Measurements from ENCODE around the gene NFATC2.

Gene NFATC2

DNA sequence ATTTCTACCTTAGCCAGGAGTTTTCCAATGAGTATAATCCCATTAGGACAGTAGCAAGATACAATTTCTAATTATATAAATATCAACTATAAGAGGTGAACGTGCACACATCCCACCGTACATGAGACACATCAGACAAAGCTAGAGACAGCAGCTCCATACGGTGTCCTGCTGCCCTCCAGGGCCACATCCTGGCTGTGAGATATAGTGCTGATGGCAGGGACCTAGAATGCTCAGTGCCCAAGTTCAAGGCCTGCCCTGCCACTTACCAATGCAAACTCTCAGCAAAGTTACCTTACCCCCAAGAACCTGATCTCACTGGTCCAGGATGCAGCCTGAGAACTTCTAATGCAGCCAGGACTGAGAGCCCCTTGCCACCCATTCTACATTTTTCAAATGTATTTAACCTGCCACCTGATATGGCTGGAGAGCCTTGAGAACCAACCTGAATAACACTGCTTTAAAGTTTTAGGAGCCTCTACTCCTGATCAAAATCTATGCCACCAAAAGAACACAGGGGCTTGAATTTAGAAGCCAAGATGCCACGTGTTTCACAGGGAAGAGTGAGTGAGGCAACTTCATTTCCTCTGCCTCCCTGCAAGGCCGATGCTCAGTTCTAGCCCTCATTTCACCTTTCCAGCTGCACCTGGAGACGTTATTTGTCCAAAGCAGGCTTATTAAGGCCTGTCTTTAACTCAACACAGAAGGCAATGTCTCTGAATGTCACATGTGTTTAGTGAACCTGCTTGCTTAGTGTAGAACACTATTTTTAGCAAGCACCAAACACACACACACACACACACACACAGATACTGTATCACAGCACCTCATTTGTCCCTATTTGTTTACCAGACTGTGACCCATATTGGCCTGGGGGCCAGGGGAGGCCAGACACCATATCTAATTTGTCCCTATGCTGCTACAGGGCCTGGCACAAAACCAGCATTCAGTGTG, 6.1 kb downstream of the NFATC2 start:
- no peak for DNase-seq

- no peak for DNase-seq
These were observed 6.8 kb downstream of the NFATC2 start for GRCh38 chr20:51535674-51536073.

DNA sequence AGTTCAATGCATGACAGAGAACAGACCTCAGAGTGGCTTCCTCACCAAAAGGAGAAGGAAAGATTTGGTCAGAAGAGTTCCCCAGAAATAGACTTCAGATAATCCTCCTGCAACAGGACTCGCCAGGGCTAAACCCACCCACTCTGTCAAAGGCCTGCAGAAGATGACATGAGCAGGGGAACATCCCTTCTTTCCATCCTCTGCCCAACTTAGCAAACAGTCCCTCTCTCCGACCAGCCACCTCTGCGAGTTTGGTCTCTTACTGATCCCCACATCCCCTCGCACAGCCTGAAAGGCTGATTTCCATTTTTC, 7.5 kb downstream of the NFATC2 start:
- no peak for DNase-seq

GRCh38 chr20:51533291-51534172, 9.0 kb downstream of the NFATC2 start:
- DNase-seq = no peak

- DNase-seq = no peak
These were observed 9.8 kb downstream of the NFATC2 start for GRCh38 chr20:51532577-51533191.

DNA sequence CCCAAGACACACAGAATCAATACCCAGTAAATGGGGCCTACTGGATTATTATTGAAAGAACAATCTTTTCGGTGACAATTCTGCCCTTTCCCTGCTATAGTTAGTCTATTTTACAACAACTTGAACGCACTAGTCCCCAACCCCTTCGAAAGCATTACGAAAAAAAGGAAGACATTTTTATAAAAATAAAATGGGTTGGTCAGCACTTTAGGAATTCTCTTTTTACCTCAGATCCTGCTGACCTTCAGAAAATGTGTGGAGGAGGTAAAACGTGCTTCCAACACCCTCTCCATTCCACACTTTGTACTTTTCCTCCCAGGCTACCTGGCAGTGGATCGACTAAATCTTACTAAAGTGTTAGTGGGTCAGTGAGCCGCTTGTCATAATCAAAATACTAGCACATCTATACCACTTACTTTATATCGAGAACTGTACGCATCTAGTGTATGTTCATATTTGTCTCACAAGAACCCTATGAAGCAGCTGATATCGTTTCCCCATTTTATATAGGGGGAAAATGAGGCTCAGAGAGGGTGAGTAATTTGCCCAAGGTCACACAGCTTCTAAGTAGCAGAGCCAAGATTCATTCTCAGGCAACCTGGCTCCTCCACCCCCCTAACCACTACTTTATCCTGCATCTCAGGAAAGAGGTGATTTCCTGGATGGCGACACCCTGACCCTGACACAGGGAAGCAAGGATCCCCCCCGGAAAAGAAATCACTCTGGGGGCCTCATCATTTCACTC, 10.6 kb downstream of the NFATC2 start:
- no peak for DNase-seq

- peak; percentile 43 for DNase-seq
These were observed 11.3 kb downstream of the NFATC2 start for GRCh38 chr20:51531141-51531710.

DNA sequence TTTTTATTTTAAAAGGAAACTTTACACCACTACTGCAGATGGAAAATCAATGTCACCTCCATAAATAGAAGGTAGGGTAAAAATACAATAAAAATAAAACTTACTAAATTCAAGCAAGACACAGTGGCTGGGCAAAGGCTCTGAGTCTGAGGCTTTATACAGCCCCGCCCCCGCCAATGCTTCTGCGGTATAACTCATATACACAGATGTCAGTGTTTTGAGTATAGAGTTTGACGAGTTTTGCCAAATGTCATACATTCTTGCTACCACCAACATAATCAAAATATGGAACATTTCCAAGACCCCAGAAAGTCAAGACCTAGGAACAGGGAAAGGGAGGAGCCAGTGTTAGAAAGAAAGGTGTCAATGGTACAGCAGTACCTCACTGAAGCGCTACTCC, 12.8 kb downstream of the NFATC2 start:
- no peak for DNase-seq

- DNase-seq = no peak
These were observed 13.3 kb downstream of the NFATC2 start for GRCh38 chr20:51529081-51529681.

DNA sequence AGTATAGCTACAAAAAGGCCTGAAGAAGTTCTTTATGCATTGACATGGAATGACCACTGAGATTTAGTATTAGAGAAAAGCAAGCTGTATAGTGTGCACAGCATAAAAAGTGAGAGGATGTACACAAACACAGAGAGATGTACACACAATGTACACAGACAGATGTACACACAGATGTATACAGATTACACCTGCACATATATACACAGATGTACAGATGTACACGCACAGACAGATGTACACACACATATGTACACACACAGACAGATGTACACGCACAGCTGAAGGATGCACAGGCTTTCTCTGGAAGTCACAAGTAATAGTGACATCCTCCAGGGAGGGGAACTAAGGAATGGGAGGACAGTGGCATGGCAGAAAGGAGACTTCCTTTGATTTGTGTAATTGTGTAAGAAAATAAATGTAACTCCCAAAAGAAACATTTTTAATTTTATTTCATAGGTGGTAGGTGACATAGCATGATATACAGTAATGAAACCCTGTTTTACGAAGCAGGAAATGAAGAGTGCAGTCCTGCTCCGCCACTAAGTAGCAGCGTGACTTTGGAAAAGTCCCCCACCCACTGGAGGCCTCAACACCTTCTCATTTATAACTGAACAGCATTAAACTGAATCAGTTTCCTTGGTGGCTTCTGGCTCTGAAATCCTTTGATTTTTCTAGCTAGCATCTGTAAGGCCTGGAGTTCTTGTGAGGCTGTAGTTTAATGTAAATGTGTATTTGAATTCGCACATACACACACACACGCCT, 14.1 kb downstream of the NFATC2 start:
- no peak for DNase-seq

DNA sequence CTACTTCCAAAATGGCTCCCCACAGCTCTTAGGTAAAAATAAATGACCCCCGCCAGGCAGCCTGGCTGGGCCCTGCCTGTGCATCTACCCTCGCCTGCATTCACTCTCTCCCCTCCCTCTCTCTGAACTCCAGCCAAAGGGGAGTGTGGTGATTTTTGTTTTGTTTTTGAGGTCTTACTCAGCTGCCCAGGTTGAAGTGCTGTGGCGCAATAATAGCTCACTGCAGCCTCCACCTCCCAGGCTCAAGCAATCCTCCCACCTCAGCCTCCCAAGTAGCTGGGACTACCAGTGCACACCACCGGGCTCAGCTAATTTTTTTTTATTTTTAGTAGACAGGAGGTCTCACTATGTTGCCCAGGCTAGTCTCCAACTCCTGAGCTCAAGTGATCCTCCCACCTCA, 15.8 kb downstream of the NFATC2 start:
- DNase-seq = no peak

DNA sequence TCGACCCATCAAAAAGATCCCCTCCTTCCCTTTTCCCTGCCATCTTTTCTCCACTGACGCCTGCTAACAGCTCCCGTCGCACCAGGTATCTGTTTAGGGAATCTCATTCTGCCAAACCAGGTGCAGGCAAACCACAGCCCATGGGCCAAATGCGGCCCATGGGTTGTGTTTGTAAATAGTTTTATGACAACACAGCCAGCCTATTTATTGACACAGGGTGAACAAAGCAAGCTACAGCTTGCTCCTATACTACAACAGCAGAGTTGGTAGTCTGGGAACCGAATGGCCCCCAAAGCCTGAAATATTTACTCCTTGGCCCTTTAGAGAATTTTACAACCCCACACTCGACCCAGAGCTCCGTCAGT, 16.4 kb downstream of the NFATC2 start:
- DNase-seq = no peak

GRCh38 chr20:51525241-51526105, 17.0 kb downstream of the NFATC2 start:
- DNase-seq = no peak

GRCh38 chr20:51523276-51524013, 19.1 kb downstream of the NFATC2 start:
- no peak for DNase-seq

DNA sequence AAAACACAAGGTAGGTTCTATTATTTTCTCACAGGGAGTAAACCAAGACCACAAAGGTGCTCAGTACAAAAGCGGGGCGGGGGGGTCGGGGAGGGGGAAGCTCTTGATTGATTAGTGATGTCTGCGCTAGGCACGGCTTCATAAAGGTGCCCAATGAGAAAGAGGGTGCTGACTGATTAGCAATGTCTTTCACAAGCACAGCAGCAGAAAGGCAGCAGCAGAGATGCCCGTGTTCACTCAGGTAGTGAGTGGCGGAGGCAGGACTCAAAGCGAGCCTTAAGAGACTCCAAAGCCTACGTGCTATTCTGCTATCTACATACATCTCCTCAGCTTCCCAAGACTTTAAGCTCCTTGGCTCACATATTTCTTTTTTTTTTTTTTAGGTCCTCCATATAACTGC, 20.3 kb downstream of the NFATC2 start:
- no peak for DNase-seq

- no peak for DNase-seq
These were observed 24.7 kb downstream of the NFATC2 start for GRCh38 chr20:51517839-51518238.

DNA sequence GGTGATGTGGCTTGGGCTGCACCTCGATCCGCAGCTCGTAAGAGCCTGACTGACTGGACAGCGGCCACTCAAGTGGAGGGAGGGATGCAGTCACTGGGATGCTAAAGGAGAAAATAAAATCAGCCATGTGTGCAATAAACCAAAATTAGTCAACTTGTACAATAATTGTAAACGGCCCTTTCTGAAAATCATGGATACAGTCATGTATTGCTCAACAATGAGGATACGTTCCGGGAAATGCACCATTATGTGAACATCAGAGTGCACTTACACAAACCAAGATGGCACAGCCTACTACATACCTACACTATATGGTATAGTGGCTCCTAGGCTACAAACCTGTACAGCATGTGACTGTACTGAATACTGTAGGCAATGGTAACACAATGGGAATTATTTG, 25.7 kb downstream of the NFATC2 start:
- DNase-seq = no peak

- DNase-seq = no peak
These were observed 27.7 kb downstream of the NFATC2 start for GRCh38 chr20:51514836-51515235.

- no peak for DNase-seq
These were observed 28.3 kb downstream of the NFATC2 start for GRCh38 chr20:51514249-51514648.

DNA sequence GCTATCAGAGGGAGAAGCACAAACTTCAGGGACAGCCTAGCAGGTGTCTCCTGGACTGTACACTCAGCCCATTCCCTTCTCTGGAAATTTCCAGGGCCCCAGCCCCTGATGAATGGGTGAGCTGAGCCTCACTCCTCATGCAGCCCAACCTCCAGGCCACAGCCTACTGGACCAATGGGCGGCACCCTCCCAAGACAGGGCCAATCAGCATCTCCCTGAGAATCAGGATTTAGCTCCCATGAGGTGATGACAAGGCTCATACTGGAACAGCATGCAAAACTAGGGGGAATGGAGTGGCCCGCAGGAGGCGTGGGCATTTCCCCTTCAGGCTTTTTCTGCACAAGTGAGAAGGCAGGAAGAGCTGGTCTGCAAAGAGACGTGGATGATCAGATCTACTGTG, 29.0 kb downstream of the NFATC2 start:
- DNase-seq = no peak

All from NK-92 treated with Interleukin-12 subunit alpha and Interleukin-12 subunit beta, amount 100 ng/mL, for 24 hours (cell line).